K562 (cell line): ENCODE results near the gene GNAZ. TPM values are rescaled to one million over a fixed set of nuclear protein-coding genes. Genes with fewer than 3 reads are reported as not detected.

Source experiments
- CEBPB ChIP-seq: fragments of 450-650 bp; IDR thresholded peaks from 2 replicates; pipeline ENCODE4 v1.6.1; 2016; ENCODE audit warnings: missing genetic modification characterization, missing compliant biosample characterization
- DIDO1 ChIP-seq: fragments of 450-650 bp; IDR thresholded peaks from 2 replicates; pipeline ENCODE4 v1.6.1; 2016; ENCODE audit warnings: low read depth, missing biosample characterization, missing genetic modification characterization
- EP400 ChIP-seq: fragments of 450-650 bp; IDR thresholded peaks from 2 replicates; pipeline ENCODE4 v1.6.1; 2017; ENCODE audit warnings: antibody characterized with exemption, mild to moderate bottlenecking, moderate library complexity
- HDAC1 ChIP-seq, 2 experiments: fragments of 450-650 bp; IDR thresholded peaks; 2 replicates each; pipeline ENCODE4 v1.6.1; 2016 to 2017; ENCODE audit warnings: inconsistent platforms in 1 of 2, mild to moderate bottlenecking in 1 of 2, moderate library complexity in 1 of 2
- HDAC8 ChIP-seq: fragments of 450-650 bp; IDR thresholded peaks from 2 replicates; pipeline ENCODE4 v1.6.1; 2016; ENCODE audit warnings: mild to moderate bottlenecking, missing genetic modification characterization, moderate library complexity, missing compliant biosample characterization
- HNRNPLL ChIP-seq: fragments of 200-400 bp; formaldehyde crosslinking; IDR thresholded peaks from 2 replicates; pipeline ENCODE4 v1.6.1; 2017; ENCODE audit warnings: low read length, low read depth, mild to moderate bottlenecking; ENCODE audit not compliant: poor library complexity, severe bottlenecking
- HOXB6 ChIP-seq: fragments of 250-450 bp; sonication (Bioruptor Pico); IDR thresholded peaks from 2 replicates; pipeline ENCODE4 v1.5.1; 2022; ENCODE audit warnings: mild to moderate bottlenecking, borderline replicate concordance
- KDM5B ChIP-seq: fragments of 200-600 bp; sonication (generic); IDR thresholded peaks from 2 replicates; pipeline ENCODE4 v1.6.1; 2012; ENCODE audit warnings: low read depth, mild to moderate bottlenecking, moderate library complexity, low read length, control low read depth, inconsistent platforms; ENCODE audit not compliant: insufficient replicate concordance
- MAFF ChIP-seq: IDR thresholded peaks from 2 replicates; pipeline ENCODE4 v1.6.1; 2012; ENCODE audit warnings: low read length, improper control_type of control experiment
- MBD2 ChIP-seq: sonication (generic); IDR thresholded peaks from 2 replicates; pipeline ENCODE4 v1.6.1; 2016; ENCODE audit warnings: low read depth, borderline replicate concordance
- MCM3 ChIP-seq: fragments of 450-650 bp; IDR thresholded peaks from 2 replicates; pipeline ENCODE4 v1.6.1; 2016
- MYNN ChIP-seq, 2 experiments: sonication (generic); formaldehyde crosslinking in 1 of 2; IDR thresholded peaks; 2 replicates each; pipeline versions ENCODE4 v1.5.0 to v1.6.1; 2016 to 2020; ENCODE audit warnings: antibody characterized with exemption in 1 of 2, missing genetic modification reagents in 1 of 2
- PHTF2 ChIP-seq: fragments of 250-450 bp; sonication (Bioruptor Pico); IDR thresholded peaks from 2 replicates; pipeline ENCODE4 v1.5.0; 2021; ENCODE audit warnings: mild to moderate bottlenecking
- SIX5 ChIP-seq, 2 experiments: IDR thresholded peaks; 2 replicates each; pipeline ENCODE4 v1.6.1; 2011; ENCODE audit warnings: low read length in 2 of 2, borderline replicate concordance in 1 of 2, low read depth in 1 of 2, mild to moderate bottlenecking in 1 of 2, moderate library complexity in 1 of 2; ENCODE audit not compliant: insufficient read depth in 1 of 2
- SMC3 ChIP-seq: conservative IDR thresholded peaks from 2 replicates; pipeline ENCODE4 v1.6.1; 2011; ENCODE audit warnings: low read depth, low read length, improper control_type of control experiment; ENCODE audit not compliant: insufficient read depth
- SREBF2 ChIP-seq: sonication (generic); formaldehyde crosslinking; IDR thresholded peaks from 2 replicates; pipeline ENCODE4 v1.4.0; 2020; ENCODE audit warnings: mild to moderate bottlenecking, missing genetic modification reagents
- TAF7 ChIP-seq: fragments of 450-650 bp; IDR thresholded peaks from 2 replicates; pipeline ENCODE4 v1.6.1; 2016; ENCODE audit warnings: missing genetic modification characterization, missing compliant biosample characterization
- TBP ChIP-seq: optimal IDR thresholded peaks from 2 replicates; pipeline ENCODE3; 2011; ENCODE audit warnings: low read depth, low read length, improper control_type of control experiment
- WHSC1 ChIP-seq: IDR thresholded peaks from one replicate; pipeline ENCODE4 v1.6.1; 2012; ENCODE audit warnings: low read length, control low read depth, inconsistent platforms
- ZFP30 ChIP-seq: fragments of 250-450 bp; sonication (Bioruptor Pico); IDR thresholded peaks from 2 replicates; pipeline ENCODE4 v1.8.0; 2022; ENCODE audit warnings: moderate library complexity, mild to moderate bottlenecking, inconsistent platforms, borderline replicate concordance
- ZNF174 ChIP-seq: fragments of 250-450 bp; sonication (Bioruptor Pico); IDR thresholded peaks from 2 replicates; pipeline ENCODE4 v1.4.0; 2020; ENCODE audit warnings: mild to moderate bottlenecking
- polyA plus RNA-seq, 8 experiments: library from polyadenylated mRNA; depleted of rRNA in 4 of 8; stranded (reverse) in 5 of 8; unstranded in 3 of 8; fragments of >200 nt; fragmentation: Nextera tagmentation in 2 of 8; fragmentation: Illumina TruSeq in 1 of 8; extraction: Ambion mirVana in 2 of 8; extraction: Trizol in 1 of 8; gene quantifications; 2 replicates each; pipeline versions ENCODE4 v1.2.1 to v1.2.3, GENCODE V29; 2011 to 2014; ENCODE audit warnings: inconsistent platforms in 1 of 8, missing spikeins in 1 of 8
- total RNA-seq, 7 experiments: library from RNA; depleted of rRNA in 6 of 7; stranded (reverse); fragments of >200 nt in 6 of 7; fragmentation: Illumina TruSeq in 2 of 7; extraction: Trizol in 2 of 7; gene quantifications; 2 replicates each; pipeline versions ENCODE4 v1.2.1 to v1.2.3, GENCODE V29; 2011 to 2021; ENCODE audit warnings: low replicate concordance in 1 of 7
- TF ChIP-seq, protein P1 (sequence below): fragments of 200-400 bp; formaldehyde crosslinking; IDR thresholded peaks from 2 replicates; pipeline ENCODE4 v1.6.1; 2017; ENCODE audit warnings: mild to moderate bottlenecking, low read depth, low read length, moderate library complexity
- TF ChIP-seq, protein P2 (sequence below), 2 experiments: fragments of 450-650 bp in 1 of 2; sonication (generic) in 1 of 2; formaldehyde crosslinking in 1 of 2; IDR thresholded peaks in 1 of 2; conservative IDR thresholded peaks in 1 of 2; 2 replicates each; pipeline versions ENCODE4 v1.6.1 to v1.8.1; 2016 to 2023; ENCODE audit warnings: mild to moderate bottlenecking in 2 of 2, moderate library complexity in 2 of 2, inconsistent platforms in 1 of 2, missing genetic modification reagents in 1 of 2
- TF ChIP-seq, protein P3 (sequence below): sonication (generic); formaldehyde crosslinking; IDR thresholded peaks from 2 replicates; pipeline ENCODE4 v1.4.0; 2020; ENCODE audit warnings: mild to moderate bottlenecking, missing genetic modification reagents

The GNAZ gene
- total and polyA plus RNA-seq, 9 of the 15 experiments (the other 6 are each of a cell fraction or from before 2014, with no cell fraction given), result 0.04 to 0.22 (median 0.13) TPM; not detected in 3

DNA sequence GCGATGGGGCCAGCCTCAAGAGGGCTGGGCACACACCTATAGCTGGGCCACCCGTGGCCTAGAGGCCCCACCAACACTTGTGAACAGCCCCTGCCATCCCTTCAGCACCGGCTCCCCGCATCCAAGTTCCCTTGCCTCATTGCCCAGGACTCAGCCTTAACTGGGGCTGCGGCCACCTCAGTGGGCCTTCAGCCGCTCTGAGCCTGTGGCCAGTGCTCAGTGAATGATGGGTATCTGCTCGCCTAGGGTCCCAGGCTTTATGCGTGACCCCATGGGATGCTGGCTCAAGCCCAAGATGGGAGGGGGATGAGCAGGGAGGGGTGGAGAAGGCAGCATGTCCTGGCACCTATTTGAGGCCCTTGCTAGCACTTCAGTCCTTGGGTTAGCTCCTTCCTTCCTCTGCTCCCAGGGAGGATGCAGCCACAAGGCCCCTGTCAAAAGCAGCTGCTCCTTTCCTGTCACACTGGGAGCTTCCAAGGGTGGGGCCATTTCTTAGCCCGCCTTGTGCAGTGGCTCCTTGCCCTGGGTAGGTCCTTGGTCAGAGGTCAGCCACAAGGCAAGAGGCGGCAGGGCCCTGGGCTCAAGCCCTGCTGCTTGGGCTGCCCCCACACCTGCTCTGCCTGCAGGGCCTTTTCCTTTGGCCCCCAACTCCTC, 31.8 kb downstream of the GNAZ start (continued):
- TF ChIP-seq, protein P1, sequence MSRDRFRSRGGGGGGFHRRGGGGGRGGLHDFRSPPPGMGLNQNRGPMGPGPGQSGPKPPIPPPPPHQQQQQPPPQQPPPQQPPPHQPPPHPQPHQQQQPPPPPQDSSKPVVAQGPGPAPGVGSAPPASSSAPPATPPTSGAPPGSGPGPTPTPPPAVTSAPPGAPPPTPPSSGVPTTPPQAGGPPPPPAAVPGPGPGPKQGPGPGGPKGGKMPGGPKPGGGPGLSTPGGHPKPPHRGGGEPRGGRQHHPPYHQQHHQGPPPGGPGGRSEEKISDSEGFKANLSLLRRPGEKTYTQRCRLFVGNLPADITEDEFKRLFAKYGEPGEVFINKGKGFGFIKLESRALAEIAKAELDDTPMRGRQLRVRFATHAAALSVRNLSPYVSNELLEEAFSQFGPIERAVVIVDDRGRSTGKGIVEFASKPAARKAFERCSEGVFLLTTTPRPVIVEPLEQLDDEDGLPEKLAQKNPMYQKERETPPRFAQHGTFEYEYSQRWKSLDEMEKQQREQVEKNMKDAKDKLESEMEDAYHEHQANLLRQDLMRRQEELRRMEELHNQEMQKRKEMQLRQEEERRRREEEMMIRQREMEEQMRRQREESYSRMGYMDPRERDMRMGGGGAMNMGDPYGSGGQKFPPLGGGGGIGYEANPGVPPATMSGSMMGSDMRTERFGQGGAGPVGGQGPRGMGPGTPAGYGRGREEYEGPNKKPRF, result no peak
- no peak for TF ChIP-seq HOXB6
- no peak for TF ChIP-seq SMC3
- TF ChIP-seq PHTF2 (CRISPR knock-in tag), result no peak
- TF ChIP-seq HDAC8 (tag), result no peak
- no peak for TF ChIP-seq TAF7
- TF ChIP-seq SIX5 (IDR thresholded peaks at IDR 0.05; ENCODE audit: borderline replicate concordance in 1 of 2, insufficient read depth in 1 of 2, low read depth in 1 of 2, low read length in 2 of 2), result no peak
- no peak for TF ChIP-seq HDAC1 (IDR thresholded peaks at IDR 0.05)
- TF ChIP-seq, protein P2, sequence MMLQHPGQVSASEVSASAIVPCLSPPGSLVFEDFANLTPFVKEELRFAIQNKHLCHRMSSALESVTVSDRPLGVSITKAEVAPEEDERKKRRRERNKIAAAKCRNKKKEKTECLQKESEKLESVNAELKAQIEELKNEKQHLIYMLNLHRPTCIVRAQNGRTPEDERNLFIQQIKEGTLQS (IDR thresholded peaks at IDR 0.05), result no peak
- TF ChIP-seq, protein P2 (CRISPR knock-in tag; conservative IDR thresholded peaks at IDR 0.05), result peak; percentile 71
- TF ChIP-seq WHSC1, result no peak
- TF ChIP-seq KDM5B, result no peak
- no peak for TF ChIP-seq MBD2
- peak; percentile 77; the same call in 1 of the 2 replicates for TF ChIP-seq MCM3
- TF ChIP-seq MYNN (IDR thresholded peaks at IDR 0.05), result no peak
- TF ChIP-seq MYNN (CRISPR knock-in tag; IDR thresholded peaks at IDR 0.05), result peak; percentile 43; the same call in 1 of the 2 replicates
- no peak for TF ChIP-seq DIDO1
- TF ChIP-seq TBP, result no peak
- no peak for TF ChIP-seq SREBF2 (CRISPR knock-in tag)
- no peak for TF ChIP-seq HNRNPLL
- no peak for TF ChIP-seq EP400
- TF ChIP-seq, protein P3, sequence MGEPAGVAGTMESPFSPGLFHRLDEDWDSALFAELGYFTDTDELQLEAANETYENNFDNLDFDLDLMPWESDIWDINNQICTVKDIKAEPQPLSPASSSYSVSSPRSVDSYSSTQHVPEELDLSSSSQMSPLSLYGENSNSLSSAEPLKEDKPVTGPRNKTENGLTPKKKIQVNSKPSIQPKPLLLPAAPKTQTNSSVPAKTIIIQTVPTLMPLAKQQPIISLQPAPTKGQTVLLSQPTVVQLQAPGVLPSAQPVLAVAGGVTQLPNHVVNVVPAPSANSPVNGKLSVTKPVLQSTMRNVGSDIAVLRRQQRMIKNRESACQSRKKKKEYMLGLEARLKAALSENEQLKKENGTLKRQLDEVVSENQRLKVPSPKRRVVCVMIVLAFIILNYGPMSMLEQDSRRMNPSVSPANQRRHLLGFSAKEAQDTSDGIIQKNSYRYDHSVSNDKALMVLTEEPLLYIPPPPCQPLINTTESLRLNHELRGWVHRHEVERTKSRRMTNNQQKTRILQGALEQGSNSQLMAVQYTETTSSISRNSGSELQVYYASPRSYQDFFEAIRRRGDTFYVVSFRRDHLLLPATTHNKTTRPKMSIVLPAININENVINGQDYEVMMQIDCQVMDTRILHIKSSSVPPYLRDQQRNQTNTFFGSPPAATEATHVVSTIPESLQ (CRISPR knock-in tag), result no peak
- no peak for TF ChIP-seq CEBPB (tag)
- TF ChIP-seq ZFP30 (CRISPR knock-in tag), result no peak
- no peak for TF ChIP-seq MAFF
- TF ChIP-seq ZNF174, result no peak
